Amniotic epithelial cell (primary cell): ENCODE results near the gene PDLIM5.
"Not testable (repeated sequence)": the region's sequence is repeated elsewhere in the genome, so short reads cannot be mapped to it uniquely, and the experiment has no call there.

ENCODE experiments used
- DNase-seq: peaks from one replicate; pipeline ENCODE4 v3.0.0-alpha.2; 2010; ENCODE audit warnings: low read depth

The PDLIM5 gene

DNA sequence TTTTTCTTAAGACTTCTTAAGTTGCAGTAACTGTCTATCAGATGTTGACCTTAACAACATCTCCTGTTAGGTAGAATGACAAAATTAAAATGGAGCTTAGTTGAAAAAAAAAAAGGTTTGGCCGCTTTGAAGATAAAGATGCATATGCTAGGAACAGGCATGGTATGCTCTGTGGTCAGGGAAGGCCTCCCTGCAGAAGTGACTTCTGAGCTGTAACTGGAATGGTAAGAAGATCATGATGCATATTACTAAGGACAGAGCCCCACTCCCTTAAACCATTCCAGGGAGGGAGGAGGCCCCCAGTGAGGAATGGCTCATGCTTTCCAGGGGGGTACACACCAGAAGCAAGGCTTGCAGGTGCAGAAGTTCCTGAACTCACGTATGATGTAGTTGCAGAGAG is 43.7 kb downstream of the PDLIM5 start:
- DNase-seq: no peak

DNA sequence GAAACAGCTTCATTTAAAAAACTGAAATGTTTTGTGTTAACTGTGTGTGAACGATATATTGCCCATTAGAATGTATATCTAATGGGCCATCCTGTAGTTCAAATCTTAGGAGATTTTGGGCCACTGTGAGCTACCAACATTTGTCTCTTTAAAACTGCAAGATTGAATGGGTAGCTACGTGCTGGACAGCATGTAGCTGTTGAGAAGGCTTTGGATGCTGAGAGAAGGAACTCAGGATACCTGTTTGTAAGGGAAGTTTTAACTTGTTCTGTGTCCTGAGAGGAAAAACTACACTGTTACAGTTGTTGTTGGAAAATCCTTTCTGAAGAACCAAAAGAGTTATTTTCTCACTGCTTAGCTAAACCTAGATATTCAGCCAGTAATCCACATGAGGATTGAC is 45.9 kb downstream of the PDLIM5 start:
- no peak for DNase-seq

DNA sequence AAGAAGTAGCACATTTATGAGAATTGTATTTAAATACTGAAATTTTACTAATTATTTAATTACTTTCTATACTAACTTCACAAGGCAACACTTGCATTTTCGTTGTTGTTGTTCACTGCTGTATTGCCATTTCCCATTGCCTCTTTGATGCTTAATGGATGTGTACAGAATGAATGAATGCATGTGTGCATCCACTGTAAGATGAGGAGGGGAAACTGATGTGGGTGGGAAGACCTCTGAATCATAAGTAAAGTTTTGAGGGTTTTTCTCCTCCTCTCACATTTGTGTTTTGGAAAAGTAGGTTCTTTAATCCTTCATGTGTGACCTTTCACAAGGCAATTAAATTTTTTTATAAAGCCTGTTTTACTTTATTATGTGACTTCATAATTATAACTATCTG is 46.8 kb downstream of the PDLIM5 start:
- DNase-seq: no peak

DNA sequence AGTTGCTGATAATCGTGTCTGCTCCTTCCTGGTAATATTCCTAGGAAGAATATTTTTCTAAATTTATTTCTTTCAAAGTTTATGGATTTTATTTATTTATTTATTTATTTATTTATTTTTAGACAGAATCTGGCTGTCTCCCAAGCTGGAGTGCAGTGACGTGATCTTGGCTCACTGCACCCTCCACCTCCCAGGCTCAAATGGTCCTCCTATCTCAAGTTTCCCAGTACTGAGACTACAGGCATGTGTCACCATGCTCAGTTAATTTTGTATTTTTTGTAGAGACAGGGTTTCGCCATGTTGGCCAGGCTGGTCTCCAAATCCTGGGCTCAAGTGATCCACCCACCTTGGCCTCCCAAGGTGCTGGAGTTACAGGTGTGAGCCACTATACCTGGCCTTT is 48.9 kb downstream of the PDLIM5 start:
- DNase-seq: no peak

DNA sequence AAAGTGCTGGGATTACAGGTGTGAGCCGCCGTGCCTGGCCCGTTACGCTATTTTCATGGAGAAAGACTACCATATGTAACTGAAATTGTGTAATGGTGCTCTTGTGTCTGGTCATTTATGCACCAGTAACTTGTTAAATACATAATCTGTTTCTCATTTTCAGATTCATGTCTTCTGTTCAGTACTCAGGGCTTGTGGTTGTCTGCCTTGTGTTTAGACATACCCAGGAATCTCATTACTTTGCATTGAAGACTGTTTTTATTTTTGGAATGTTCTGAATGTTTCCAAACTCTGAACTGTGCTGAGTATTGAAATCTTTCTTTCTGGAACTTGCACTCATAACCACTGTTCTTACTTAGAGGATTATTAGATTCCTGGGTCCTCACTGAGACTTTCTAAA is 52.8 kb downstream of the PDLIM5 start:
- DNase-seq: peak; percentile 86

DNA sequence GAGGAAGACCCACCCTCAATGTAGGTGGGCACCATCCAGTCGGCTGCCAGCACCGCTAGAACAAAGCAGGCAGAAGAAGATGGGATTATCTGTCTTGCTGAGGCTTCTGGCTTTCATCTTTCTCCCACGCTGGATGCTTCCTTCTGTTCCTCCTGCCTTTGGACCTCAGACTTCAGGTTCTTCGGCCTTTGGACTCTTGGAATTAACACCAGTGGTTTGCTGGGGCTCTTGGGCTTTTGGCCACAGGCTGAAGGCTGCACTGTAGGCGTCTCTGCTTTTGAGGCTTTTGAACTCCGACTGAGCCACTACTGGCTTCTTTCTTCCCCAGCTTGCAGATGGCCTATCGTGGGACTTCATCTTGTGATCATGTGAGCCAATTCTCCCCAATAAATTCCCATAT is 55.1 kb downstream of the PDLIM5 start:
- no peak for DNase-seq

DNA sequence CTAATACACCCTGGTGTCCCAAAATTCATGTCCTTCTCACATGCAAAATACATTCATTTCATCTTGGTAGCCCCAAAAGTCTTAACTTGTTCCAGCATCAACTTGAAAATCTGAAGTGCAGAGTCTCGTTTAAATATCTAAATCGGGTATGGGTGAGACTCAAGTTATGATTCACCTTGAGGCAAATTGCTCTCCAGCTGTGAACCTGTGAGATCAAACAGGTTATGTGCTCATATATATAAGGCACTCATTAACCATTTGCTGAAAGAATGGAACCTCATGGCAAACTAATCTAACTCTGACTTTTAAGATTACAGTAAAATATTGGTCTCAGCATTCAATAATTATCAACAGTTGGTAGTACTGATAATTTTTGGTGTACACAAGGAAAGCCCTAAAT is 55.5 kb downstream of the PDLIM5 start:
- DNase-seq: no peak

DNA sequence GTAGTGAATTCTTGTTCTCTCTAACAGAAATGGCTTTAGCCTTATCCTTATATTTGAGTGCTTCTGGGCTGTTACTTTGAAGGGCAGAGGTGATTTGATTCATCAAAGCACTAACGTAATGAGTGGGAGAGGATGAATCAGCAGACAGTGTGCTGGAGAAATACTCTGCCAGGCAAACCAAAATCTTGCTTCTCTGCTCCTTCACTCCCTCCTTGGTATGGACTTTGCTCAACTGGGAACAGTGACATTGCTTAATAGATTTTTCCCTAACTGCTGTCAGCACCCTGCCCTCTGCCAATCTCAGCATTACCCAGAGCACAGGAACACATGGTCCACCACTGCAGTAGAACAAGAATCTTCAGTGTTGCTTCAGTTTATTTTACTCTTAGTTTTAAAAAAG is 56.0 kb downstream of the PDLIM5 start:
- DNase-seq: peak; percentile 97

DNA sequence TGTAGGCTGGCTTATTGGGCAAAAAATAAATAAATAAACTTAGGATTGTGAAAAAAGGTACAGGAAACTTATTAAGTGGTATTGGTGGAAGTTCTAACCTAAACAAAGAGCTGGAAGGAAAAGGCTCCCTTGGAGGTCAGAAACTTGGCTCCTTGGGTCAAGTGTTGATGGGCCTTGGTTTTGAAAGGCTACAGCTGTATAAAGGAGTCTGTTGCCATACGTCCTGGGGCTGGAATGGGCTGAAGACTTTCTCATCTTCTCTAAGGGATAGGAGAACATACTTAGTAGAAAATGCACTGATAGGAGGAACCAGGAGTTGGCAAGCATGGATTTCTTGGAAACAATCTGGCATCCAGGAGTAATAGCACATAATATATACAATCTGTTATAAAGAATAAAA is 56.6 kb downstream of the PDLIM5 start:
- DNase-seq: no peak

DNA sequence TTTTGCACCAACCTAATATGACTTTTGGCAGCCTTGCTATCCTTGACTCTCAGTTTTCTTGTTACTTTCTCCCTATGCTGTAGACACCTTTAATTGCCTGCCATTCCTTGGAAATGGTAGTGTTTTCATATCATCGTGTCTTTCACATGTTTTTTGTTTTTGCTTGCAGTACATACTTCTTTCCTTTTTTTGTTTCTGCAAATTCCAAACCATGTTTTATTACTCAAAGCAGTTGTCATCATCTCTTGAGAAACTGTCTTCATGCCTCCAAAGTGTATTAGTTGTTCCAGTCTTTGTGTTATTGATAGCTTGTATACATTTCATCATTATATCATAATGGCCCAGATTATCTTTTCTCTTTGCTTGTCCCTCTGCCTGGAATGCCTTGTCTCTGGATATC is 57.1 kb downstream of the PDLIM5 start:
- peak; percentile 59 for DNase-seq

DNA sequence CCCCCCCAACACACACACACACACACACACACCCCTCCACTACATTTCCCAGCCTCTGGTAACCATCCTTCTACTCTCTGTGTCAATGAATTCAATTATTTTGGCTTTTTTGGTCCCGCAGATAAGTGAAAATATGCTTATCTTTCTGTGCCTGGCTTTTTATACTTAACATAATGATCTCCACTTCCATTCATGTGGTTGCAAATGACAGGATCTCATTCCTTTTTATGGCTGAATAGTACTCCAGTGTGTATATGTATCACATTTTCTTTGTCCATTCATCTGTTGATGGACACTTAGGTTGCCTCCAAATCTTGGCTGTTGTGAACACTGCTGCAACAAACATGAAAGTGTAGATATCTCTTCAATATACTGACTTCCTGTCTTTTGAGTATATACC is 59.8 kb downstream of the PDLIM5 start:
- no peak for DNase-seq

DNA sequence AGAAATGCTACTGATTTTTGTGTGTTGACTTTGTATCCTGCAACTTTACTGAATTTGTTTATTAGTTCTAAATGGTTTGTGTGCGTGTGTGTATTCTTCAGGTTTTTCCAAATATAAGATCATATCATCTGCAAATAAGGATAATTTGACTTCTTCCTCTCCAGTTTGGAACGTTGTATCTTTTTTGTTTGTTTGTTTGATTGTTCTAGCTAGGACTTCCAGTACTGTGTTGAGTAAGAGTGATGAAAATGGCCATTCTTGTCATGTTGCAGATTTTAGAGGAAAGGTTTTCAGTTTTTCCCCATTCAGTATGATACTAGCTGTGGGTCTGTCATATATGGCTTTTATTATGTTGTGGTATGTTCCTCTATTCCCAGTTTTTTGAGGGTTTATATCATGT is 61.8 kb downstream of the PDLIM5 start:
- not testable (repeated sequence) for DNase-seq

DNA sequence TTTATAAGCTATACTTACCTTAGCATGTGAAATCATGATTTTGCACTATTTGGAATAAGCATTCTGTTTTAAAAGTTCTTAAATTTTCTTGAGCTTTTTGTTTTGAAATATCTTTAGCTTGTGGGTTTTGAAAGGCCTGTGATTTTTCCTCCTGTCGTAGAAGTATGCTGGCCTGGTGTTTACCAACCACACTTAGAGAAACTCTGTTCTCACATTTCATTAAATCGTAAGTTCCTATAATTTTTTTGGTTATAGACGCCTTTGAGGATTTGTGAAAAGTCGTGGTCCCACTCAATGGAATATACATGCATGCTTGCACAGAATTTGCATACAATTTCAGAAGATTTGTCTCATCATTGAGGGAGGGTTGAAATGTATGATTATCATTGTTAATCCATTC is 63.6 kb downstream of the PDLIM5 start:
- peak; percentile 81 for DNase-seq

DNA sequence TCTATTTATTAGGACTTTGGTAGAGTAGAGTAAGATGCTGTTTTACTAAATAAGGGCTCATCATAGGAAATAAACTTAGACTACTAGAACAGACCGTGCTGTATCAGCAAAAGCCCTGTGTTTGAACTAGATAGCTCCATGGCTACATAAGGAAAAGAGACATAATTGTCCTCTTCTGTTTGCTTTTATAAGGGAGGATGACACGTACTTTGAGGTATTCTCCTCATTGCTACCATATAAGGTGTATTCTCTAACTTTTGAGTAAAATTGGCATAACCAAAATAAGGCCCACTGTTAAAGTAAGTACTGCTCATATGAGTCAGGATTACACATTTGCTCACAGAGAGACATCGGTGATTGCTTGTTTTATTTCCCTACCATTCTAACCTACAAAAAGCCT is 64.3 kb downstream of the PDLIM5 start:
- DNase-seq: peak; percentile 71

DNA sequence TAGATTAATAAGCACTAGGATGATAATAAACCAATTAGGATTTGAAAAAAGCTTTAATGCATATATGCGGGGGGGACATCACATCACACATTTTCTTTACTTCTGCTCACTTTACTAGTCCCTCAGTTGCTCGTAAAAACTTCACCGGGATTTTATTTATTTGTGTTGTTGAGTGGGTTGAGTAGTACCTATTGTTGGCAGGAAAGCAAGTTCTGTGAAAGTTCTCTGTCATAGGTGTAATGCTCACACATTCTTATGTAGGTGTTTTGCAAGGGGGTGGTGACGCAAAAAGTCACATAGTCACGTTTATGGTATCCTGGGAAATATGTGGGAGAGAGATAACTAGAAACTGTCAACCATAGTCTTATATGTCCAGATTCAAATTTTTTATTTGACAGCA is 65.3 kb downstream of the PDLIM5 start:
- DNase-seq: peak; percentile 87

DNA sequence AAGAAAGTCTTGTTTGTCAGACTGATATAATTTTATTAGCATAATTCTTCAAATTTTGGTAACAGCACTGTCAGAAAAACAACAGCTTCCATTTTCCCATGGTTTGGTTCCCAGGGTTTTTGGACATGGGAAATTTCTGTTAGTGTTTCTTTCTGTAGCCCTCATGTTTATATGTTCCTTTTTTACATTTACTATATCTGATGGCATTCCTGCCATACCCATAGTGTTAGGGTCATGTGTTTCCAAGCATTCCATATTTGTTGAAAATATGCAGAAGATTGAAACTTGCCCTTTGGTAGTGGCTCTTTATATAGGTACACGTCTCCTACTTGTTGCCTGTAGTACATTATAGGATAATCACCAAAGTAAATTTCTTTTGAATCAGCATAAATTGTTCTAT is 65.8 kb downstream of the PDLIM5 start:
- DNase-seq: no peak

DNA sequence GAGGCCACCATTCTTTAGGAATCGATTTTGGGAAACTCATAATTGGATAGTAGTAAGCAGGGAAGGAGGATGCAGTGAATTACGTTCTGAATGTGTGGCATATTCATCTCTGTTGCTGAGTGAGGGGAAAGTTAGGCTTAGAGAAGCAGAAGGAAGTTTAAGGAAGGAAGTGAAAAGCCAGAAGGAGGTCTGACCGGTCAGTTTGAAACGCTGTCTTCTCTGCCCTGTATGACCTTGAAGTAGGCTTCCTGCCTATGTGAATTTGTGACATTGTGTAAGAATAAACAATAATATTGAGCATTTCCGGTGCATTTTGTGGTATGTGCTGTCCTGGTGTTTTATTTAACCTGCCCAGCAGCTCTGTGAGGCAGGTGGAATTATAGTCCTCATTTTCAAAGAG is 67.3 kb downstream of the PDLIM5 start:
- DNase-seq: no peak

DNA sequence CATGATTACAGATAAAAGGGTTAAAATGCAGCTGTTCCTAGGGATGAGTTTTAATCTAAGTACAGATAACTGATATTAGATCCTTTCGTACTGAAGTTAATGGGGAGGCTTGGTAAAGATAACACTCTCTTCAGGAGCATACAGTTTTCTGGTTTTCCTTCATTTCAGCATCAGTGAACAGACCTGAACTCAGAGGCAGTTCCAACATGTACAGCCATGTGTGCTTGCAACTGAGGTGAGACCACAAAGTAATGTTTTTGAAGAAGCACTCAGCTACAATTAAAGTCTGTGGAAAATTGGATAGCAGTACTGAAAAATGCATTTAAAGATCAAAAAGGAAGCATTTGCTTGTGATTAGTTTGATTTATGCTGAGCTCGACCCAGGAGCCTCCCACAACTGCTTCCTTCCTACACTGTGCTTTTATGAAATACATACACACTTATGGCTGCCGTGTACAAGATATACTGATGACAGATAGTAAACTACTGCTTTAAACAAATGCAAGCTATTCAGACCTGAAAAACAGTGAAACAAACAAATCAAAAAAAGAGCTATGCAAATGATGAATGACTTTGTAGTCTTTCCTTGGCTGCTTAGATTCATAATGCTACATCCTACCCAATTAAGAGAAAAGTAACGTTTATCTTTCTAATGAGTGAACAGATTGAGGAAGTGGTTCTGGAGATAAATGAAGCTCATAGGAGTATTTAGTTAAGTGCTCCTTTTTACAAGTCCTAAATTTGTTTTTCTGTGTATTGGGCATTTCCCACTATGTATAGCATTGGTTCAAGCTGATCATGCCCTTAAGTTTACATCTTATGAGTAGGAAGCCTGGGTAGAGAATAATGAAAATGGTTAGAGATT is 68.4 kb downstream of the PDLIM5 start:
- peak; percentile 69 for DNase-seq

DNA sequence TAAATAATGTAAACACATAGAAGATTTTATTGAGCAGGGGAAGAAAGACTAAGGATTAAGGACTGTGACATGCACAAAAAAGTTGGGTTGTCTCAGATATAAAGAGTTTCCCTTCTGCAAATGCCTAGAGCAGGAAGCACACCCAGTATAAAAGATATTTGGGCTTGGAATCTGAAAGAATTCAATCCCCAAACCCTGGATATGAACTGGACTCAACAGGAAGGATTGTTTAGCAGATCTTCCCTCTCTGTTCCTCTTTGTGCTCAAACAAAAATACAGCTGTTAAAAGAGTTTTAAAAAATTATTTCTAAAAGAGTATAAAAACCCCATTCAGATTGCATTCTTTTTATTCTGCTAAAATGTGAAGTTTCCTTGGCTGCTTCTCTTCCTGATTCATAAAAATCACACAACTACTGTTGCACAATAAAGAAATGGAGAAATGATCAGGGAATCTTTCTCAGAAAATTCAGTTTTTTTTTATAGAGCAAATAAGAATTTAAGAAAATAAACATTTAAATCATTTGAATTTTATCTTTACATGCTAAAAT is 71.4 kb downstream of the PDLIM5 start:
- DNase-seq: peak; percentile 39

DNA sequence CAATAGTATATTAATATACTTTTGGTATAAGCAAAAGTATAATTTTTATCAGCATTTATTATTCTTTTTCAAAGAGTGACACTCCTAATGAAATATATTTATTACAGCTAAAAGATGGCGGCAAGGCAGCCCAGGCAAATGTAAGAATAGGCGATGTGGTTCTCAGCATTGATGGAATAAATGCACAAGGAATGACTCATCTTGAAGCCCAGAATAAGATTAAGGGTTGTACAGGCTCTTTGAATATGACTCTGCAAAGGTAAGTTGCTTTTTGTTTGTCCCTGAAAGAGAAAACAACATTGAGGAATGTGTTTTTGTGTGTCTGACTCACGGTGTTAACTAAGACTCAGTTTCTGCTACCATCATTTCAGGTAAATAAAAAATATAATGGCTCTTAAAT is 71.9 kb downstream of the PDLIM5 start:
- DNase-seq: peak; percentile 83

DNA sequence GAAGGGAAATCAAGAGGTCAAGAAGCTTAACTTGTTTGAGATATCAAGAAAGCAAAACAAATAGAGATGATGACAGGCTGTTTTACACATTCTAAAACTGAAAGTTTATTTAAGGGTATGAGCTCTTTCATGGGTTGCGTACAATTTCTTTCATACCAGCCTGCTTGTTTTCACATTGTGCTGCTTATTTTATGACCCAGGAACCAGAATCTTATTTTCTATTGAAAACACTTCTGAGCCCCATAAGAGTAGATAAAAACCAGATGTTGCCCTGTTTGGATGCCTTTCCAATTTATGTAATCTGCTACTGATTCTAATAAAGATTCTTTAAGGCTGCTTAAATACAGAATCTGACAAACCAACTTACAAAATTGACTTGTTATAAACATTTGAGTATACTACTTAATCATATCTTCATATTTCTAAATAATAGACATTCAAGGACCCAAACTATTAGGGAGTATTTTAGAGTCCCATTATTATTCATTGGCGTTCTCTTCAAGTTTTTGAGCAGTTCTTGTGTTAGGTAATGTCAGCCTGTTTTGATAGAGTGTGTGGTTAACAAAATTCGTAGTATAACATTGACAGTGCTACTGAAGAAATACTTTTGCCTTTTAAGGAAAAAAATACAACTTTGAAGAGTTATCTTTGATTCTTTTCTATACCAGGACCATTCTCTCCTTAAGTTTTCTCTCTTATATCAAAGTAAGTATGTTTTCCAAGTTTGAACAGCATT is 74.4 kb downstream of the PDLIM5 start:
- peak; percentile 82 for DNase-seq

DNA sequence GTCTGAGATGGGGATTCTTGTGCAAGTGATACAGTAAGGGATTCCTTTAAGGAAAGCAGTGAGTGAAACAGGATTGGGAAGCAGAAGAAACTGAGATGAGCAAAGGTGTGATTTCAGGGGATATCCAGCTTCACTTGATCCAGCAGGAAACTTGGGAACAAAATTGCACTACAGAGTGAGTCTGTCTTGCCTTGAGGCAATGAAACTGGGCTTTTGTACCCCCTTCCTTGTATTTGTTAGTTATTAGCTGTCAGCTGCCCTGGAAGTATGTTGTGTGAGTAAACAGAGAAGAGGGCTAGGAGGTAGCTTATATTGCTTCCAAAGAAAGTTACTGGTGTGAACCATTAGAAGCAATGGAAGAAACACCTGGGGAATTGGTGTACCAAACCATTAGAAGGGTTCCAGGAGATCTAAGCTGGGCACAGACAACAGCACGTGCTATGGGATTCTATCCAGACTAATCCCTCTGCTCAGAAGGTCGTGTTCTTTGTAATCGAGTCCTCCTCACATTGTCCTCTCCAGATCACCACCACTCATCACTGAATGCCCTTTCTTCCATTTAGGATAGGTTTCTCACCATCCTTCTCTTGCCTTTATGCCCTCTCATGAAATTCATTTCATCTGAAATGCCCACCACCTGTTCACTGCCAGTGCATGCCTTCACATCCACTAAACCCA is 76.0 kb downstream of the PDLIM5 start:
- no peak for DNase-seq
